NCI-H748 treated with DMSO at 0.1 percent for 48 hours (cell line): Measurements from ENCODE around the gene ERFL.
A peak's percentile ranks its signal among the peaks of the same experiment; 100 is the strongest.

ENCODE experiments used
- DNase-seq: peaks from one replicate; lab custom pipeline; 2025; lab: John Stamatoyannopoulos, UW

The ERFL gene

DNA sequence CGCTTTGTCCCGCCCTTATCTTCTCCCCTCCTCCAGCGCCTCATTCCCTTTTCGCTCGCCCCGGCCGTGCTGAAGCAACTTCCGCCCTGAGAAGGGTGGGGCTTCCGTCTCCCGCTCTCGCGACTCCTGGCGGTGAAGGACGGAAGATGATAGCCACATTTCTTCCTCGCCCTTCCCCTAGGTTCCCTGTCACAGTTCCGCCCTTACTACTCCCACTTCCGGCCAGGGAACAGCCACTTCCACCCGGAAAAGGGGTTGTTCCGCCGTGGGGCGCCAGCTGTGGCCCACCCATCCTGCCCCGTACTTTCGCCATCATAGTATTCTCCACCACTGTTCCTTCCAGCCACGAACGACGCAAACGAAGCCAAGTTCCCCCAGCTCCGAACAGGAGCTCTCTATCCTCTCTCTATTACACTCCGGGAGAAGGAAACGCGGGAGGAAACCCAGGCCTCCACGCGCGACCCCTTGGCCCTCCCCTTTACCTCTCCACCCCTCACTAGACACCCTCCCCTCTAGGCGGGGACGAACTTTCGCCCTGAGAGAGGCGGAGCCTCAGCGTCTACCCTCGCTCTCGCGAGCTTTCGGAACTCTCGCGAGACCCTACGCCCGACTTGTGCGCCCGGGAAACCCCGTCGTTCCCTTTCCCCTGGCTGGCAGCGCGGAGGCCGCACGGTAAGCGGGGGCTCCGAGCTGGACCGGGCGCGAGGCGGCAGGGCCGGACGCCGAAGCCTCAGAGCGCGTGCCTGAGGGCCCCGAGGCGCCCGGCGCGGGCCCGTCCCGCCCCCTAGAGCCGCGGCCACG, 68.4 kb downstream of the ERFL start, which contains the start of gene RPS19:
Gene RPS19 (plus strand): TSS at position 638 of the 801 bp plus-strand sequence. CDS start 520 bp downstream, outside the sequence.
- peak; percentile 98 for DNase-seq

- DNase-seq = no peak
Measured at GRCh38 chr19:41859213-41859617, 69.0 kb downstream of the ERFL start.
